ENCODE measurements around the gene AP2S1. TPM values are rescaled to one million over a fixed set of nuclear protein-coding genes. Genes with fewer than 3 reads are reported as not detected.

Gene AP2S1
- total and polyA plus RNA-seq, 2 of the 8 experiments (the other 6 are each of a cell fraction or from before 2014, with no cell fraction given) = 195 to 211 TPM

DNA sequence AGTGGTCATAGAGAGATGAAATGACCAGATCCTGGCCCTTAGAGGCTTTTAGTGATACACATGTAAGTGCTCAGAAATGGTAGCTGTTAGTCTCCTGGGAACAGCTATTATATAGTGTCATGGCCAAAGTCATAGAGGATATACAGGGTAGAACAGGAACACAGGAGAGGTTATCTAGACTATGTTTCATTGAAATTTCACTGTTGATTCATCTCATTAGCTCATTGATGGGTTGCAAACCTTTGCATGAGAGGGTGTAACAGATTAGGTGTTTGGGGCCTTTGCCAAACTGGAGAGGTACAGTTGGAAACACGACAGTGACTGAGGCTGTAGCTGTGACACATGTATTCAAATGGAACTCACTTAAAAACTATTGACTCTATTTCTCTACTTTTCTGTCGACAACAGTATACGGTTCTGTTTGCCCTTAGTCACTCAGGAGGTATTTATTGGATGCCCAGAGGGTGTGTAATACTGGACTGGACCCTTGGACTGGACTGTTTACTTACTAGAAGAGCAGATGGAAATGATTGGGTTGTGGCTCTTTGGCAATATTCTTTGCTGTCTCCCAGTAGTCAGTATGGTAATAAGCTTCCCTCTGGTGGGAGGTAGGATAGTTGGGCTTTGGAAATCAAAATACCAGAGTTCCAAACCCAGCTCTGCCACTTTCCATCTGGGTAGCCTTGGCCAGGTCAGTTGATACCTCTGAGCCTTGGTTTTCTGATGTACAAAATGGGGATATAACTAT, 40.0 kb upstream of the AP2S1 start:
- Histone ChIP-seq H4K8ac (ENCODE audit: extremely low read depth, insufficient read depth, low read length) (no peak overlapping the region), H3K56ac (replicated peaks; ENCODE audit: insufficient read length, low read depth, low read length) (no peak overlapping the region), H3K27ac (ENCODE audit: low read depth, low read length) (no peak overlapping the region), H4K91ac (replicated peaks; ENCODE audit: insufficient read length, low read length) (no peak overlapping the region), H3K36me3 (ENCODE audit: control insufficient read depth in 2 of 4, insufficient read depth in 4 of 4, low read length in 3 of 4) (no peaks in the 10 kb centered on the region), H2BK15ac (ENCODE audit: low read length) (no peak overlapping the region), H3K9ac (replicated peaks in 1 of 4; ENCODE audit: extremely low read depth in 1 of 4, low read depth in 3 of 4, low read length in 3 of 4) (no peak overlapping the region), H3K4me2 (ENCODE audit: insufficient read depth in 1 of 2, low read depth in 2 of 2, low read length in 2 of 2) (no peak overlapping the region), H4K5ac (ENCODE audit: insufficient read length, low read depth, low read length) (no peak overlapping the region), H3K14ac (ENCODE audit: insufficient read length) (no peak overlapping the region), H3K79me1 (ENCODE audit: low read depth, low read length) (peaks cover 4% of the 10 kb centered on the region; the same call in 1 of the 2 replicates), H2BK5ac (ENCODE audit: low read depth, low read length) (no peak overlapping the region), H2BK20ac (ENCODE audit: low read length) (no peak overlapping the region), H2BK120ac (replicated peaks; ENCODE audit: low read depth, low read length) (no peak overlapping the region), H3K9me3 (ENCODE audit: insufficient read depth in 2 of 2, low read depth in 1 of 2, low read length in 1 of 2) (no peaks in the 10 kb centered on the region), H3K23ac (ENCODE audit: insufficient read length) (no peak overlapping the region), H3K79me2 (ENCODE audit: control insufficient read depth in 1 of 2, insufficient read depth in 2 of 2, low read length in 2 of 2) (peaks cover 5 to 81% of the 10 kb centered on the region in 2 experiments), H3K27me3 (replicated peaks in 1 of 4; ENCODE audit: control insufficient read depth in 3 of 4, extremely low read depth in 1 of 4, insufficient read depth in 3 of 4, low read length in 3 of 4) (no peaks in the 10 kb centered on the region), H2BK12ac (ENCODE audit: low read depth, low read length) (no peak overlapping the region), H2AFZ (ENCODE audit: low read length) (no peak overlapping the region), H3K18ac (ENCODE audit: extremely low read depth, low read length) (no peak overlapping the region), H3K4me1 (replicated peaks in 1 of 4; ENCODE audit: control insufficient read depth in 3 of 4, insufficient read depth in 4 of 4, low read length in 3 of 4) (peaks cover 0 to 6% (median 1%) of the 10 kb centered on the region in 4 experiments; a peak in 2 of 7 replicates), H2AK5ac (ENCODE audit: low read depth, low read length) (no peak overlapping the region), H4K20me1 (replicated peaks in 1 of 2; ENCODE audit: control insufficient read depth in 1 of 2, insufficient read depth in 2 of 2, low read length in 2 of 2) (peaks cover 4 to 5% of the 10 kb centered on the region in 2 experiments), H3K4me3 (ENCODE audit: extremely low read depth in 1 of 4, insufficient read depth in 2 of 4, low read depth in 3 of 4, low read length in 4 of 4) (no peak overlapping the region), H3K23me2 (ENCODE audit: low read depth, low read length) (no peaks in the 10 kb centered on the region), H3K4ac (replicated peaks; ENCODE audit: insufficient read length, low read depth, low read length) (no peak overlapping the region)
- DNase-seq (ENCODE audit: low read depth in 1 of 2, low spot score in 2 of 2) = no peak
- WGBS, 2 experiments (ENCODE audit: extremely low coverage in 1 of 2, insufficient coverage in 1 of 2, insufficient read length in 1 of 2, insufficient replicate concordance in 2 of 2, low coverage in 1 of 2, low lambda C conversion rate in 2 of 2, missing lambda C conversion rate in 1 of 2) = 87% methylated on average over 3 of the region's 3 CpGs; no CpG with 5 or more reads in 1 of the 2 experiments
- FAIRE-seq = no peak
- CTCF ChIA-PET (ENCODE audit: partially characterized antibody) = interaction anchor here (0.7 to 1.8 kb wide), 7 partner anchors 8 to 137 kb away, joined by 3 to 5 read pairs (median 4); no protein-coding TSS in a partner anchor
- POLR2A ChIA-PET (ENCODE audit: partially characterized antibody) = interaction anchor here (1.2 to 2.8 kb wide), 8 partner anchors 9 to 81 kb away, joined by 3 to 14 read pairs (median 8); no protein-coding TSS in a partner anchor
- TF ChIP-seq ZNF274 (IDR thresholded peaks at IDR 0.05; ENCODE audit: borderline replicate concordance, extremely low read depth, low read length) = no peak
- TF ChIP-seq JUND (IDR thresholded peaks at IDR 0.05; ENCODE audit: low read length) = no peak
- TF ChIP-seq TAF7 (optimal IDR thresholded peaks at IDR 0.05; ENCODE audit: borderline replicate concordance, low read depth, low read length) = no peak
- no peak for TF ChIP-seq TEAD4 (IDR thresholded peaks at IDR 0.05; ENCODE audit: low read depth, low read length)
- no peak for TF ChIP-seq CHD2 (IDR thresholded peaks at IDR 0.05; ENCODE audit: low read length)
- TF ChIP-seq HDAC2 (IDR thresholded peaks at IDR 0.05; ENCODE audit: borderline replicate concordance in 1 of 2, low read depth in 2 of 2, low read length in 2 of 2) = no peak
- no peak for TF ChIP-seq PHF8 (conservative IDR thresholded peaks at IDR 0.05; ENCODE audit: low read depth, low read length)
- TF ChIP-seq, protein P1, sequence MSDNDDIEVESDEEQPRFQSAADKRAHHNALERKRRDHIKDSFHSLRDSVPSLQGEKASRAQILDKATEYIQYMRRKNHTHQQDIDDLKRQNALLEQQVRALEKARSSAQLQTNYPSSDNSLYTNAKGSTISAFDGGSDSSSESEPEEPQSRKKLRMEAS (IDR thresholded peaks at IDR 0.05) = no peak
- TF ChIP-seq BCL11A (IDR thresholded peaks at IDR 0.05; ENCODE audit: low read depth in 2 of 2, low read length in 2 of 2) = no peak
- TF ChIP-seq, protein P2, sequence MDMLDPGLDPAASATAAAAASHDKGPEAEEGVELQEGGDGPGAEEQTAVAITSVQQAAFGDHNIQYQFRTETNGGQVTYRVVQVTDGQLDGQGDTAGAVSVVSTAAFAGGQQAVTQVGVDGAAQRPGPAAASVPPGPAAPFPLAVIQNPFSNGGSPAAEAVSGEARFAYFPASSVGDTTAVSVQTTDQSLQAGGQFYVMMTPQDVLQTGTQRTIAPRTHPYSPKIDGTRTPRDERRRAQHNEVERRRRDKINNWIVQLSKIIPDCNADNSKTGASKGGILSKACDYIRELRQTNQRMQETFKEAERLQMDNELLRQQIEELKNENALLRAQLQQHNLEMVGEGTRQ (IDR thresholded peaks at IDR 0.05; ENCODE audit: low read length) = no peak
- no peak for TF ChIP-seq SRF (IDR thresholded peaks at IDR 0.05; ENCODE audit: low read depth, low read length)

All from H1 (cell line).